Middle frontal gyrus (tissue), 1 donor: Measurements from ENCODE around the gene SMIM34.
"Not testable (repeated sequence)": the region's sequence is repeated elsewhere in the genome, so short reads cannot be mapped to it uniquely, and the experiment has no call there.

Experiments
- DNase-seq: peaks from one replicate; pipeline ENCODE4 v3.0.0-alpha.2; 2015; ENCODE audit warnings: low spot score; ENCODE audit errors: extremely low spot score

SMIM34 gene

DNA sequence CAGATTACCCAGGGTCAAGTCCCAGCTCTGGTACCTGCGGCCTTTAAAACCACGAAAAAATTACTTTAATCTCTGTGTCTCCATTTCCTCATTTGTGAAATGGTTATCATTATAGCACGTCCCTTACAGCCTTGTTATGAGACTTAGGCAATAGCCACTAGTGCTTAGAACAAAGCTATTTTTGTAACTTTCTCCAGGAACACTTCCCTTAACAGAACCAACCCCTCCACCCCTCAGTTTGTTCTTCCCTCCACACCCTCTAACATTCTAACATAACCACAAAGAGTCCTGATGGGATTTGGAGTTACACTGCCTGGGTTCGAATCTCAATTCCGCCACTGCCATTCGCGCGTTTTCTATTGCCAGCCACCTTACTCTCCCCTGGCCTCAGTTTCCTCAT, 49.3 kb downstream of the SMIM34 start:
- DNase-seq, result not testable (repeated sequence)

DNA sequence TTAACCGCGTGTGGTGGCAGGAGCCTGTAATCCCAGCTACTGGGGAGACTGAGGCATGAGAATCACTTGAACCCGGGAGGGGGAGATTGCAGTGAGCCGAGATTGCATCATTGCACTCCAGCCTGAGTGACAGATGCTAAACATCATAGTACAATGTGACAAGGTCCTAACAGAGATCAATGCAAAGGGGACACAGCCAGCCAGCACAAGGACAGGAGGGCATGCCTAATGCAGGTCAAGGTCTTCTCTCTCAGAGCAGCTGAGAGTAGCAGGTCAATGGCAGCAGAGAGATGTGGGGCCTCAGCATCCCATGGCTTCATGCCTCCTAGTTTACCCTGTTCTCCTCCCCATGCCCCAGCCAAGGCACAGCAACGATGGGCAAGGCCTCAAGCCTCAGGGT, 51.4 kb downstream of the SMIM34 start:
- no peak for DNase-seq

DNA sequence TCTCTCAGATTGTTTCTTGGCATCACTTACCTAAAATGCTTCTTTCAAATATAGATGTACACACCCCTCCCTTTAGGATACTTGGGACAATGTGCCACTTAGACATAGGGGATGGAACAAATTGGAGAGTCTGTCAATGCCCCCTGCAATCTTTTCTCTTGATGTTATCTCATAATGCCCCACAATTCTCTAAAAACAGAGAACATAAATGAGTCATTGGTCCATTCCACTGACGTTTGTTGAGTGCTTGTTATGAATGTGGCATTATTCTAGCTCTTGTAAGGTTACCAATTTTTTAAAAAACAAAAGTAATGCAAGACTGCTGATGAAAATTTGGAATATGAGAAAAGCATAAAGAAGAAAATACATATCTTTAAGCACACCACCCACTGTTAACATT, 54.0 kb downstream of the SMIM34 start:
- no peak for DNase-seq
